ENCODE data around the gene RNF41.
A peak's percentile ranks its signal among the peaks of the same experiment; 100 is the strongest.

The RNF41 gene

DNA sequence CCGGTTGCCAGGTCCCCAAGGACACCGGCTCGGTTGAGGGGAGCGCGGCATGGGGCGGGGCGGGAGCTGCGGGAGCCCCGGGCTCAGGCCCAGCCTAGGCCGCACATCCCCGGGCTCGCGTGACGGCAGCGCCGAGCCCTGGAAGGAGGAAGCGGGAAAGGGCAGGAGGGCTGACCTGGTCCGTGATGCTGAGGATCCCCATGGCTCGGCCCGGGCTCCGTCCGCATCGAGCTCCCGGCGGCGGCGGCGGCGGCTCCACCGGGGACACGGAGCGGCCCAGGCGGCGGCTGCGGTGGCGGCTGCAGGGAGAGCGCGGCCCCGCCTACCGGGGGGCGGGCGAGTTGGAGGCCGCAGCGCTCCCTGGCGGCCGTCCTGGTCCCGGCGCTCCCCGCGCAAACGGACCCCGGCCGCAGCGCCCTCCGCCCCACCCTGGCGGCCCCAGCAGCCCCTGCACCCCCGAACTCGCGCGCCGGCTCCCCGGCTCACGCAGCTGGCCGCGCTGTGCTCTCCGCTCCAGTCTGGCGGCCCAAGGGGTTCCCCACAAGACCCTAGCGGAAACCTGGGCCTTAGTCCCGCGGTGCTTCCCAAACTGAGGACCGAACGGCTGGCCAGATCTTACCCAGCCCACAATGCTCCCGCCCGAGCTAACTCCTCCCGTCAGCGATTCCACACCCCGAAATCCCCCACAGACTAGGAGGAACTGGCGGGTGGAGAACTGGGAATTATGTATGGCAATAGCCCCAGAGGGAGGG is 36.5 kb upstream of the RNF41 start, which contains the start of gene ANKRD52:
ANKRD52 (minus strand) TSS at position 317 of the 752 bp plus-strand sequence; CDS start at position 202, 115 bp downstream.
- peak; percentile 59 to 60 for DNase-seq (ENCODE audit: low read depth in 1 of 2, low spot score in 1 of 2)
- TF ChIP-seq GABPA (IDR thresholded peaks at IDR 0.05; ENCODE audit: low read depth) (no peak), POLR2AphosphoS5 (IDR thresholded peaks at IDR 0.05; ENCODE audit: low read depth) (peak; percentile 35; the same call in 1 of the 2 replicates), SPI1 (IDR thresholded peaks at IDR 0.05; ENCODE audit: borderline replicate concordance, low read depth) (no peak)
- TF ChIP-seq, protein P1, sequence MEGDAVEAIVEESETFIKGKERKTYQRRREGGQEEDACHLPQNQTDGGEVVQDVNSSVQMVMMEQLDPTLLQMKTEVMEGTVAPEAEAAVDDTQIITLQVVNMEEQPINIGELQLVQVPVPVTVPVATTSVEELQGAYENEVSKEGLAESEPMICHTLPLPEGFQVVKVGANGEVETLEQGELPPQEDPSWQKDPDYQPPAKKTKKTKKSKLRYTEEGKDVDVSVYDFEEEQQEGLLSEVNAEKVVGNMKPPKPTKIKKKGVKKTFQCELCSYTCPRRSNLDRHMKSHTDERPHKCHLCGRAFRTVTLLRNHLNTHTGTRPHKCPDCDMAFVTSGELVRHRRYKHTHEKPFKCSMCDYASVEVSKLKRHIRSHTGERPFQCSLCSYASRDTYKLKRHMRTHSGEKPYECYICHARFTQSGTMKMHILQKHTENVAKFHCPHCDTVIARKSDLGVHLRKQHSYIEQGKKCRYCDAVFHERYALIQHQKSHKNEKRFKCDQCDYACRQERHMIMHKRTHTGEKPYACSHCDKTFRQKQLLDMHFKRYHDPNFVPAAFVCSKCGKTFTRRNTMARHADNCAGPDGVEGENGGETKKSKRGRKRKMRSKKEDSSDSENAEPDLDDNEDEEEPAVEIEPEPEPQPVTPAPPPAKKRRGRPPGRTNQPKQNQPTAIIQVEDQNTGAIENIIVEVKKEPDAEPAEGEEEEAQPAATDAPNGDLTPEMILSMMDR (IDR thresholded peaks at IDR 0.05; ENCODE audit: insufficient read depth, low read length), result peak; percentile 16
- H3K27ac ChIP-seq (replicated peaks), result peak within 1 kb of the TSS; percentile 68

DNA sequence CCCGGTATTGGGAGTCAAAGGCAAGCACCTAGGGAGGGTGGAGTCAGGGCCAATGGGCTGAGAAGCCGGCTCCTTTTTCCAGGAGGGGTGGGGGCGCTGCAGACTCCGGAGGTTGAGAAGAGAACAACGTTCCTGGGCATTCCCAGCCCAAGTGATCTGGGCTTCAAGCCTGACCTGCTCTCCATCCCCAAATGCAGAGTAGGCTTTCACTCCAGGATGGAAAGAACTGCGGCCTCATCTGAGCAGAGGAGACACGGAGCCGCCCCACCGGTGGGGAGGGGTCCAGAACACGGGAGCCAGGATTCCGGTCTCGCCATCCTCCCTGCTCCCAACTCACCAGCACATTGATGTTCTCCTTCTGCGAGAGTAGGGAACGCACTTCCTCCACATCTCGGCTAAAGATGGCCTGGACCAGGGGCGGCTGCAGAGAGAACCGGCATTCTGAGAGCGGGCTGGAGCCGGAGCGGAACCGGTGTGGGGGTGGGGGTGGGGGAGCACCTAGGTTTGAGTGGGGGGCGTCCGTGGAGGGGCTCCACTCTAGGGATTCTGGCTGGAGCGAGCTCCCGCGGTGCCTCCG is 35.9 kb upstream of the RNF41 start:
- peak overlapping the region; percentile 56 for H3K27ac ChIP-seq (replicated peaks)
- no peak for TF ChIP-seq POLR2AphosphoS5 (IDR thresholded peaks at IDR 0.05; ENCODE audit: low read depth)
- no peak for TF ChIP-seq GABPA (IDR thresholded peaks at IDR 0.05; ENCODE audit: low read depth)
- TF ChIP-seq, protein P1 (IDR thresholded peaks at IDR 0.05; ENCODE audit: insufficient read depth, low read length), result no peak
- TF ChIP-seq SPI1 (IDR thresholded peaks at IDR 0.05; ENCODE audit: borderline replicate concordance, low read depth), result no peak
- TF ChIP-seq, protein P2, sequence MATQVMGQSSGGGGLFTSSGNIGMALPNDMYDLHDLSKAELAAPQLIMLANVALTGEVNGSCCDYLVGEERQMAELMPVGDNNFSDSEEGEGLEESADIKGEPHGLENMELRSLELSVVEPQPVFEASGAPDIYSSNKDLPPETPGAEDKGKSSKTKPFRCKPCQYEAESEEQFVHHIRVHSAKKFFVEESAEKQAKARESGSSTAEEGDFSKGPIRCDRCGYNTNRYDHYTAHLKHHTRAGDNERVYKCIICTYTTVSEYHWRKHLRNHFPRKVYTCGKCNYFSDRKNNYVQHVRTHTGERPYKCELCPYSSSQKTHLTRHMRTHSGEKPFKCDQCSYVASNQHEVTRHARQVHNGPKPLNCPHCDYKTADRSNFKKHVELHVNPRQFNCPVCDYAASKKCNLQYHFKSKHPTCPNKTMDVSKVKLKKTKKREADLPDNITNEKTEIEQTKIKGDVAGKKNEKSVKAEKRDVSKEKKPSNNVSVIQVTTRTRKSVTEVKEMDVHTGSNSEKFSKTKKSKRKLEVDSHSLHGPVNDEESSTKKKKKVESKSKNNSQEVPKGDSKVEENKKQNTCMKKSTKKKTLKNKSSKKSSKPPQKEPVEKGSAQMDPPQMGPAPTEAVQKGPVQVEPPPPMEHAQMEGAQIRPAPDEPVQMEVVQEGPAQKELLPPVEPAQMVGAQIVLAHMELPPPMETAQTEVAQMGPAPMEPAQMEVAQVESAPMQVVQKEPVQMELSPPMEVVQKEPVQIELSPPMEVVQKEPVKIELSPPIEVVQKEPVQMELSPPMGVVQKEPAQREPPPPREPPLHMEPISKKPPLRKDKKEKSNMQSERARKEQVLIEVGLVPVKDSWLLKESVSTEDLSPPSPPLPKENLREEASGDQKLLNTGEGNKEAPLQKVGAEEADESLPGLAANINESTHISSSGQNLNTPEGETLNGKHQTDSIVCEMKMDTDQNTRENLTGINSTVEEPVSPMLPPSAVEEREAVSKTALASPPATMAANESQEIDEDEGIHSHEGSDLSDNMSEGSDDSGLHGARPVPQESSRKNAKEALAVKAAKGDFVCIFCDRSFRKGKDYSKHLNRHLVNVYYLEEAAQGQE (IDR thresholded peaks at IDR 0.05; ENCODE audit: insufficient replicate concordance, low read depth), result no peak
- H3K4me3 ChIP-seq (replicated peaks; ENCODE audit: insufficient read depth, low read length), result peak overlapping the region; percentile 83
- no peak for DNase-seq (ENCODE audit: low read depth in 1 of 2, low spot score in 1 of 2)
- no peaks in the 10 kb centered on the region for H3K27me3 ChIP-seq (ENCODE audit: insufficient read depth, poor library complexity, severe bottlenecking)

More for the DNA sequence above, 36.5 kb upstream of the RNF41 start, which contains the start of gene ANKRD52:
- H3K27me3 ChIP-seq (ENCODE audit: insufficient read depth, poor library complexity, severe bottlenecking), result no peaks in the 10 kb centered on the region
- H3K4me3 ChIP-seq (replicated peaks; ENCODE audit: insufficient read depth, low read length), result peak within 1 kb of the TSS; percentile 83

DNA sequence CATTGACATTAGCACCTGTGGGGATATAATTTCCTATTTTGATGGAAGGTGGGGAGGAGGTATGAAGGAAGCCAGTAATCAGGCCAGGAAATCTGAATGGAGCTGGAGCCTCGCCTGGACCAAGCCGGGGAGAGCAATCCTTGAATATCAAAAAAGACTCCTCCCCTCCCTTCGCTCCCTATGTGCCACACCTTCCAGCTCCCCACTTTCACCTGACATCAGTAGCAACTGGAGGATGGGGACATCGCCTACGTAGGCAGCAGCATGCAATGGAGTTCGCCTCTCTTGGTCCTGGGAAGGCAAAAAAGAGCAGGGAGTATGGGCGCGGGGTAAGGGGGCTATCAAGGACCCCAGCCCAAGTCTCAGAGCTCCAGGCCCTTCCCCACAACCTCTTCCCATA is 35.3 kb upstream of the RNF41 start:
- Histone ChIP-seq H3K27me3 (ENCODE audit: insufficient read depth, poor library complexity, severe bottlenecking) (no peaks in the 10 kb centered on the region), H3K4me3 (replicated peaks; ENCODE audit: insufficient read depth, low read length) (peak overlapping the region; percentile 83)

More for the DNA sequence above, 35.3 kb upstream of the RNF41 start:
- no peak for DNase-seq (ENCODE audit: low read depth in 1 of 2, low spot score in 1 of 2)
- TF ChIP-seq, protein P2 (IDR thresholded peaks at IDR 0.05; ENCODE audit: insufficient replicate concordance, low read depth), result no peak
- TF ChIP-seq POLR2AphosphoS5 (IDR thresholded peaks at IDR 0.05; ENCODE audit: low read depth) (no peak), GABPA (IDR thresholded peaks at IDR 0.05; ENCODE audit: low read depth) (no peak), SPI1 (IDR thresholded peaks at IDR 0.05; ENCODE audit: borderline replicate concordance, low read depth) (no peak)
- TF ChIP-seq, protein P1 (IDR thresholded peaks at IDR 0.05; ENCODE audit: insufficient read depth, low read length), result no peak
- no peak overlapping the region for H3K27ac ChIP-seq (replicated peaks)
